Mesenchymal stem cell (in vitro differentiated cells and primary cell): ENCODE measurements around the gene DNAH7.
A peak's percentile ranks its signal among the peaks of the same experiment; 100 is the strongest.

ENCODE experiments used
- DNase-seq: peaks from one replicate; pipeline ENCODE4 v3.0.0-alpha.2; 2013
- H2AFZ ChIP-seq: one replicate; pipeline ENCODE4 v1.6.1; 2013; ENCODE audit warnings: low read depth, mild to moderate bottlenecking, control low read depth, inconsistent platforms, low read length, moderate library complexity
- H2AK5ac ChIP-seq: 2 replicates; pipeline ENCODE4 v1.6.1; 2013; ENCODE audit warnings: low read length, moderate library complexity, mild to moderate bottlenecking, inconsistent platforms; ENCODE audit not compliant: severe bottlenecking
- H2BK120ac ChIP-seq: one replicate; pipeline ENCODE4 v1.6.1; 2013; ENCODE audit warnings: low read depth, mild to moderate bottlenecking, inconsistent platforms, low read length, moderate library complexity
- H2BK12ac ChIP-seq, 2 experiments: one replicate each; pipeline ENCODE4 v1.6.1; 2013; ENCODE audit warnings: inconsistent platforms in 2 of 2, low read length in 2 of 2, mild to moderate bottlenecking in 2 of 2, moderate library complexity in 2 of 2, control low read depth in 1 of 2
- H2BK15ac ChIP-seq: one replicate; pipeline ENCODE4 v1.6.1; 2013; ENCODE audit warnings: mild to moderate bottlenecking, low read depth, inconsistent platforms; ENCODE audit not compliant: poor library complexity, severe bottlenecking
- H2BK5ac ChIP-seq: 2 replicates; pipeline ENCODE4 v1.6.1; 2013; ENCODE audit warnings: low read depth, mild to moderate bottlenecking, low read length, control low read depth, inconsistent platforms; ENCODE audit not compliant: poor library complexity, severe bottlenecking
- H3K14ac ChIP-seq, 2 experiments: one replicate each; pipeline ENCODE4 v1.6.1; 2013; ENCODE audit warnings: inconsistent platforms in 2 of 2, low read length in 2 of 2, control low read depth in 1 of 2, mild to moderate bottlenecking in 1 of 2, moderate library complexity in 1 of 2
- H3K18ac ChIP-seq, 2 experiments: one replicate each; pipeline ENCODE4 v1.6.1; 2013; ENCODE audit warnings: inconsistent platforms in 2 of 2, low read length in 2 of 2, control low read depth in 1 of 2, low read depth in 1 of 2, mild to moderate bottlenecking in 1 of 2
- H3K23ac ChIP-seq, 2 experiments: one replicate each; pipeline ENCODE4 v1.6.1; 2013; ENCODE audit warnings: inconsistent platforms in 2 of 2, low read length in 2 of 2, mild to moderate bottlenecking in 2 of 2, moderate library complexity in 2 of 2, control low read depth in 1 of 2
- H3K27ac ChIP-seq: 2 replicates; pipeline ENCODE4 v1.5.1; 2013; ENCODE audit warnings: mild to moderate bottlenecking, moderate library complexity, low read length, control low read depth, inconsistent platforms; ENCODE audit not compliant: poor library complexity, severe bottlenecking
- H3K27me3 ChIP-seq, 2 experiments: 2 replicates each; pipeline versions ENCODE4 v1.6.1 to v1.7.0; 2013; ENCODE audit warnings: low read length in 2 of 2, mild to moderate bottlenecking in 2 of 2, moderate library complexity in 2 of 2, control low read depth in 1 of 2, inconsistent platforms in 1 of 2; ENCODE audit not compliant: control insufficient read depth in 1 of 2, insufficient read depth in 1 of 2
- H3K36me3 ChIP-seq, 2 experiments: 2 replicates each; pipeline versions ENCODE4 v1.6.1 to v1.7.0; 2013; ENCODE audit warnings: low read length in 2 of 2, control low read depth in 1 of 2, inconsistent platforms in 1 of 2, low read depth in 1 of 2, mild to moderate bottlenecking in 1 of 2; ENCODE audit not compliant: insufficient read depth in 2 of 2, control insufficient read depth in 1 of 2
- H3K4ac ChIP-seq, 2 experiments: one replicate each; pipeline ENCODE4 v1.6.1; 2013; ENCODE audit warnings: inconsistent platforms in 2 of 2, low read length in 2 of 2, mild to moderate bottlenecking in 2 of 2, moderate library complexity in 2 of 2, control low read depth in 1 of 2, low read depth in 1 of 2
- H3K4me1 ChIP-seq: 2 replicates; pipeline ENCODE4 v1.6.1; 2013; ENCODE audit warnings: low read depth, low read length, control low read depth; ENCODE audit not compliant: control insufficient read depth, insufficient read depth
- H3K4me2 ChIP-seq: 2 replicates; pipeline ENCODE4 v1.6.1; 2013; ENCODE audit warnings: low read length, mild to moderate bottlenecking, inconsistent platforms; ENCODE audit not compliant: poor library complexity, severe bottlenecking
- H3K4me3 ChIP-seq, 2 experiments: 2 replicates each; pipeline versions ENCODE4 v1.5.1 to v1.7.0; 2013; ENCODE audit warnings: low read length in 2 of 2, mild to moderate bottlenecking in 2 of 2, control low read depth in 1 of 2, low read depth in 1 of 2; ENCODE audit not compliant: insufficient read depth in 1 of 2
- H3K79me1 ChIP-seq: replicated peaks from 2 replicates; pipeline ENCODE4 v1.6.1; 2013; ENCODE audit warnings: mild to moderate bottlenecking, control low read depth, low read length, inconsistent platforms; ENCODE audit not compliant: poor library complexity, severe bottlenecking
- H3K9ac ChIP-seq: 2 replicates; pipeline ENCODE4 v1.7.0; 2013; ENCODE audit warnings: mild to moderate bottlenecking, low read length, moderate library complexity
- H3K9me3 ChIP-seq: 2 replicates; pipeline ENCODE4 v1.7.0; 2013; ENCODE audit warnings: mild to moderate bottlenecking, low read length; ENCODE audit not compliant: control insufficient read depth
- H4K8ac ChIP-seq: one replicate; pipeline ENCODE4 v1.6.1; 2013; ENCODE audit warnings: inconsistent platforms, mild to moderate bottlenecking, low read length, moderate library complexity
- H4K91ac ChIP-seq: one replicate; pipeline ENCODE4 v1.6.1; 2013; ENCODE audit warnings: mild to moderate bottlenecking, low read length, inconsistent platforms
- WGBS: methylation state at CpG from one replicate; pipeline ENCODE4 v1.1.7; 2013; ENCODE audit warnings: mixed read lengths; 5-methylcytosine and 5-hydroxymethylcytosine counted together

Gene DNAH7

GRCh38 chr2:195734931-195735330 lies 333.7 kb downstream of the DNAH7 start:
- no peak overlapping the region for H2BK12ac ChIP-seq
- no peak overlapping the region for H2BK120ac ChIP-seq
- H3K23ac ChIP-seq: no peak overlapping the region
- H3K9me3 ChIP-seq: no peaks in the 10 kb centered on the region
- no peak overlapping the region for H2BK15ac ChIP-seq
- H3K79me1 ChIP-seq: no peaks in the 10 kb centered on the region
- no peak overlapping the region for H3K18ac ChIP-seq
- H3K9ac ChIP-seq: no peak overlapping the region
- no peak overlapping the region for H3K4me3 ChIP-seq
- H3K36me3 ChIP-seq: peaks cover 11 to 34% of the 10 kb centered on the region in 2 experiments
- H2AK5ac ChIP-seq: no peak overlapping the region
- no peak overlapping the region for H3K4me2 ChIP-seq
- no peaks in the 10 kb centered on the region for H3K4me1 ChIP-seq
- no peak overlapping the region for H2BK5ac ChIP-seq
- no peak overlapping the region for H3K4ac ChIP-seq
- H3K14ac ChIP-seq: no peak overlapping the region
- H4K91ac ChIP-seq: no peak overlapping the region
- no peak for DNase-seq
- no peak overlapping the region for H3K27ac ChIP-seq
- H4K8ac ChIP-seq: no peak overlapping the region
- WGBS: 100% methylated on average over 1 of the region's 2 CpGs
- no peak overlapping the region for H2AFZ ChIP-seq
- H3K27me3 ChIP-seq: no peaks in the 10 kb centered on the region

DNA sequence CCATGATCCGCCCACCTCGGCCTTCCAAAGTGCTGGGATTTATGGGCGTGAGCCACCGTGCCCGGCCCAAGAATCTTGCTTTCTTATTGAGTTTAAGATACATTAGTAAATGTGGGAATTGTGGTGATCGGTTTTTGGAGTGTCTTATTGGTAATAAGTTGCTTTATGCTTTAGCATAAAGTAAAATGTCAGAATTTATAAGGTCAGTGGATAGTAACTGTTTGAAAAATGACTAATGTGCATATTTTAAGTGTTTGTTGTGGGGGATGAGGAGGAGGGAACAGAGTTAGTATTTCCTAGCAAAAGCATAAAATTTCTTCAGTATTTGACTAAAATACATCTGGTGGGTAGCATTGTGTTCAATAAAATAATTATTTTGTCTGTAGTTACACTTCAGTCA lies 334.2 kb downstream of the DNAH7 start:
- Histone ChIP-seq H2BK12ac (no peak overlapping the region), H3K79me1 (no peaks in the 10 kb centered on the region), H3K27ac (no peak overlapping the region), H3K9me3 (no peaks in the 10 kb centered on the region), H3K14ac (no peak overlapping the region), H2BK15ac (no peak overlapping the region), H2AFZ (no peak overlapping the region), H4K91ac (no peak overlapping the region), H3K4me2 (no peak overlapping the region), H3K4me3 (no peak overlapping the region), H3K4me1 (no peaks in the 10 kb centered on the region), H3K23ac (no peak overlapping the region), H3K18ac (no peak overlapping the region), H3K27me3 (no peaks in the 10 kb centered on the region), H4K8ac (no peak overlapping the region), H2BK120ac (no peak overlapping the region), H3K9ac (no peak overlapping the region), H3K4ac (no peak overlapping the region), H3K36me3 (peaks cover 15 to 34% of the 10 kb centered on the region in 2 experiments), H2BK5ac (no peak overlapping the region), H2AK5ac (no peak overlapping the region)
- WGBS: 97% methylated on average over 6 of the region's 6 CpGs
- DNase-seq: no peak

GRCh38 chr2:195733831-195734230 lies 334.8 kb downstream of the DNAH7 start:
- H2BK5ac ChIP-seq: no peak overlapping the region
- no peak for DNase-seq
- H3K23ac ChIP-seq: no peak overlapping the region
- H3K4ac ChIP-seq: no peak overlapping the region
- H3K9me3 ChIP-seq: no peaks in the 10 kb centered on the region
- H3K27ac ChIP-seq: no peak overlapping the region
- no peak overlapping the region for H2BK15ac ChIP-seq
- peaks cover 15 to 36% of the 10 kb centered on the region in 2 experiments for H3K36me3 ChIP-seq
- H3K14ac ChIP-seq: no peak overlapping the region
- H4K8ac ChIP-seq: no peak overlapping the region
- no peak overlapping the region for H3K4me3 ChIP-seq
- no peak overlapping the region for H3K18ac ChIP-seq
- no peak overlapping the region for H2BK120ac ChIP-seq
- no peak overlapping the region for H3K9ac ChIP-seq
- no peak overlapping the region for H2AK5ac ChIP-seq
- H3K4me2 ChIP-seq: no peak overlapping the region
- H3K4me1 ChIP-seq: no peaks in the 10 kb centered on the region
- no peaks in the 10 kb centered on the region for H3K27me3 ChIP-seq
- no peak overlapping the region for H4K91ac ChIP-seq
- no peak overlapping the region for H2AFZ ChIP-seq
- no peak overlapping the region for H2BK12ac ChIP-seq
- no peaks in the 10 kb centered on the region for H3K79me1 ChIP-seq

DNA sequence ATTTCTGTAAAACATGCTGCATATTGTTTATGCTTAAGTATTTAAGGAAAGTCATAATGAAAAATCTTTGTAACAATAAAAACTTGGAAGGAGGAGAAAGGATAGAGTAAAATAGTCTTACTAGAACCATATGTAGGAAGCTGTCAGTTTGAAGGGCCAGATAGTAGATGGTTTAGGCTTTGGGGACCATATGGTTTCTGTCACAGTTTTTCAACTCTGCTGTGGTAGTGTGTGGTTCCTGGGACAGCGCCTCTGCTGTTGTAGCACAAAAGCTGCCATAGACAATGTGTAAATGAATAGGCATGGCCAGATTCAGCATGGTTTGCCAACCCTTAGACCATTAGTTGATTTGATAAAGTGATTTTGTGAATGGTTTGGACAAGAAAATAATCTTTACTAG lies 336.1 kb downstream of the DNAH7 start:
- Histone ChIP-seq H3K27me3 (no peaks in the 10 kb centered on the region), H2AFZ (no peak overlapping the region), H3K4me2 (no peak overlapping the region), H3K27ac (no peak overlapping the region), H2BK12ac (no peak overlapping the region), H3K36me3 (peaks cover 15 to 43% of the 10 kb centered on the region in 2 experiments), H3K4ac (no peak overlapping the region), H2AK5ac (no peak overlapping the region), H2BK5ac (no peak overlapping the region), H2BK15ac (no peak overlapping the region), H3K4me1 (no peaks in the 10 kb centered on the region), H3K9me3 (no peaks in the 10 kb centered on the region), H3K18ac (no peak overlapping the region), H4K91ac (no peak overlapping the region), H3K4me3 (no peak overlapping the region), H2BK120ac (no peak overlapping the region), H3K9ac (no peak overlapping the region), H3K14ac (no peak overlapping the region), H3K23ac (no peak overlapping the region), H4K8ac (no peak overlapping the region), H3K79me1 (no peaks in the 10 kb centered on the region)
- DNase-seq: peak; percentile 7
- 92% methylated on average over 1 of the region's 1 CpG for WGBS
